Measurements from ENCODE around the gene CYP11A1.
"Not testable (repeated sequence)": the region's sequence is repeated elsewhere in the genome, so short reads cannot be mapped to it uniquely, and the experiment has no call there.

CYP11A1 gene

GRCh38 chr15:74374648-74375302, 7.3 kb upstream of the CYP11A1 start:
- no peak for DNase-seq (ENCODE audit: low read depth)

GRCh38 chr15:74373731-74374647, 6.5 kb upstream of the CYP11A1 start:
- peak; percentile 80 for DNase-seq (ENCODE audit: low read depth)

- no peak for DNase-seq (ENCODE audit: low read depth)
These were observed 5.7 kb upstream of the CYP11A1 start for GRCh38 chr15:74373056-74373650.

GRCh38 chr15:74370471-74370870, 3.0 kb upstream of the CYP11A1 start:
- DNase-seq (ENCODE audit: low read depth), result no peak

GRCh38 chr15:74369756-74370155, 2.3 kb upstream of the CYP11A1 start:
- DNase-seq (ENCODE audit: low read depth), result no peak

GRCh38 chr15:74369084-74369745, 1.8 kb upstream of the CYP11A1 start:
- no peak for DNase-seq (ENCODE audit: low read depth)

GRCh38 chr15:74368121-74368520, 675 bp upstream of the CYP11A1 start:
- DNase-seq (ENCODE audit: low read depth), result no peak

- no peak for DNase-seq (ENCODE audit: low read depth)
These were observed 1.6 kb downstream of the CYP11A1 start for GRCh38 chr15:74365598-74366445.

GRCh38 chr15:74364936-74365597, 2.4 kb downstream of the CYP11A1 start:
- DNase-seq (ENCODE audit: low read depth), result no peak

- no peak for DNase-seq (ENCODE audit: low read depth)
These were observed 5.0 kb downstream of the CYP11A1 start for GRCh38 chr15:74362482-74362881.

GRCh38 chr15:74360855-74361254, 6.6 kb downstream of the CYP11A1 start:
- not testable (repeated sequence) for DNase-seq (ENCODE audit: low read depth)

GRCh38 chr15:74359376-74359775, 8.1 kb downstream of the CYP11A1 start:
- DNase-seq (ENCODE audit: low read depth), result not testable (repeated sequence)

- not testable (repeated sequence) for DNase-seq (ENCODE audit: low read depth)
These were observed 9.9 kb downstream of the CYP11A1 start for GRCh38 chr15:74357514-74357913.

- not testable (repeated sequence) for DNase-seq (ENCODE audit: low read depth)
These were observed 11.4 kb downstream of the CYP11A1 start for GRCh38 chr15:74356050-74356449.

- DNase-seq (ENCODE audit: low read depth), result not testable (repeated sequence)
These were observed 13.5 kb downstream of the CYP11A1 start for GRCh38 chr15:74353992-74354391.

GRCh38 chr15:74352393-74352910, 15.0 kb downstream of the CYP11A1 start:
- no peak for DNase-seq (ENCODE audit: low read depth)

- no peak for DNase-seq (ENCODE audit: low read depth)
These were observed 15.8 kb downstream of the CYP11A1 start for GRCh38 chr15:74351670-74352069.

GRCh38 chr15:74350295-74351275, 16.9 kb downstream of the CYP11A1 start:
- no peak for DNase-seq (ENCODE audit: low read depth)

- no peak for DNase-seq (ENCODE audit: low read depth)
These were observed 18.1 kb downstream of the CYP11A1 start for GRCh38 chr15:74349241-74349778.

All from CMK (cell line).